Measurements from ENCODE around the gene RBP3.

RBP3 gene

DNA sequence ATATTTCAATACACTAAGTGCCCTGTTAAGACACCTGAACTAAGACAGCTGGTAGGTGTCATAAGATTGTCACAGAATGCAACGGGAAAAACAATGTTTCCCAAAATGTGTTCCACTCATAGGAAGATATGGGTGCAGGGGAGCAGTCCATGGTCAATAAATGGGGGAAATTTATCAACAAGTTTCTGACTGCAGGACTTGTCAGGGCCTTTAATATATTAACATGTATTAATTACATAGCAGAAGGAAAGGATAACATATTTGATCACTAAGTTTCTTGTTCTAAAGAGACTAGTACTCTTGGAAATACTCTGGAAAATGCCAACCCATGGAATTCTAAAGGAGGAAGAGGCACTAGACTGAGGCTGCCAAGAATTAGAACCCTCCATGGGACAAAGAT, 6.7 kb downstream of the RBP3 start:
- DNase-seq (ENCODE audit: low read depth in 1 of 2, low spot score in 1 of 2) = no peak
- no peak overlapping the region for H3K4me3 ChIP-seq (replicated peaks; ENCODE audit: insufficient read depth, low read length)
- TF ChIP-seq SPI1 (IDR thresholded peaks at IDR 0.05; ENCODE audit: borderline replicate concordance, low read depth) (no peak), POLR2AphosphoS5 (IDR thresholded peaks at IDR 0.05; ENCODE audit: low read depth) (no peak), GABPA (IDR thresholded peaks at IDR 0.05; ENCODE audit: low read depth) (no peak)
- TF ChIP-seq, protein P1, sequence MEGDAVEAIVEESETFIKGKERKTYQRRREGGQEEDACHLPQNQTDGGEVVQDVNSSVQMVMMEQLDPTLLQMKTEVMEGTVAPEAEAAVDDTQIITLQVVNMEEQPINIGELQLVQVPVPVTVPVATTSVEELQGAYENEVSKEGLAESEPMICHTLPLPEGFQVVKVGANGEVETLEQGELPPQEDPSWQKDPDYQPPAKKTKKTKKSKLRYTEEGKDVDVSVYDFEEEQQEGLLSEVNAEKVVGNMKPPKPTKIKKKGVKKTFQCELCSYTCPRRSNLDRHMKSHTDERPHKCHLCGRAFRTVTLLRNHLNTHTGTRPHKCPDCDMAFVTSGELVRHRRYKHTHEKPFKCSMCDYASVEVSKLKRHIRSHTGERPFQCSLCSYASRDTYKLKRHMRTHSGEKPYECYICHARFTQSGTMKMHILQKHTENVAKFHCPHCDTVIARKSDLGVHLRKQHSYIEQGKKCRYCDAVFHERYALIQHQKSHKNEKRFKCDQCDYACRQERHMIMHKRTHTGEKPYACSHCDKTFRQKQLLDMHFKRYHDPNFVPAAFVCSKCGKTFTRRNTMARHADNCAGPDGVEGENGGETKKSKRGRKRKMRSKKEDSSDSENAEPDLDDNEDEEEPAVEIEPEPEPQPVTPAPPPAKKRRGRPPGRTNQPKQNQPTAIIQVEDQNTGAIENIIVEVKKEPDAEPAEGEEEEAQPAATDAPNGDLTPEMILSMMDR (IDR thresholded peaks at IDR 0.05; ENCODE audit: insufficient read depth, low read length) = no peak
- TF ChIP-seq, protein P2, sequence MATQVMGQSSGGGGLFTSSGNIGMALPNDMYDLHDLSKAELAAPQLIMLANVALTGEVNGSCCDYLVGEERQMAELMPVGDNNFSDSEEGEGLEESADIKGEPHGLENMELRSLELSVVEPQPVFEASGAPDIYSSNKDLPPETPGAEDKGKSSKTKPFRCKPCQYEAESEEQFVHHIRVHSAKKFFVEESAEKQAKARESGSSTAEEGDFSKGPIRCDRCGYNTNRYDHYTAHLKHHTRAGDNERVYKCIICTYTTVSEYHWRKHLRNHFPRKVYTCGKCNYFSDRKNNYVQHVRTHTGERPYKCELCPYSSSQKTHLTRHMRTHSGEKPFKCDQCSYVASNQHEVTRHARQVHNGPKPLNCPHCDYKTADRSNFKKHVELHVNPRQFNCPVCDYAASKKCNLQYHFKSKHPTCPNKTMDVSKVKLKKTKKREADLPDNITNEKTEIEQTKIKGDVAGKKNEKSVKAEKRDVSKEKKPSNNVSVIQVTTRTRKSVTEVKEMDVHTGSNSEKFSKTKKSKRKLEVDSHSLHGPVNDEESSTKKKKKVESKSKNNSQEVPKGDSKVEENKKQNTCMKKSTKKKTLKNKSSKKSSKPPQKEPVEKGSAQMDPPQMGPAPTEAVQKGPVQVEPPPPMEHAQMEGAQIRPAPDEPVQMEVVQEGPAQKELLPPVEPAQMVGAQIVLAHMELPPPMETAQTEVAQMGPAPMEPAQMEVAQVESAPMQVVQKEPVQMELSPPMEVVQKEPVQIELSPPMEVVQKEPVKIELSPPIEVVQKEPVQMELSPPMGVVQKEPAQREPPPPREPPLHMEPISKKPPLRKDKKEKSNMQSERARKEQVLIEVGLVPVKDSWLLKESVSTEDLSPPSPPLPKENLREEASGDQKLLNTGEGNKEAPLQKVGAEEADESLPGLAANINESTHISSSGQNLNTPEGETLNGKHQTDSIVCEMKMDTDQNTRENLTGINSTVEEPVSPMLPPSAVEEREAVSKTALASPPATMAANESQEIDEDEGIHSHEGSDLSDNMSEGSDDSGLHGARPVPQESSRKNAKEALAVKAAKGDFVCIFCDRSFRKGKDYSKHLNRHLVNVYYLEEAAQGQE (IDR thresholded peaks at IDR 0.05; ENCODE audit: insufficient replicate concordance, low read depth) = no peak
- no peak overlapping the region for H3K27ac ChIP-seq (replicated peaks)
- no peaks in the 10 kb centered on the region for H3K27me3 ChIP-seq (ENCODE audit: insufficient read depth, poor library complexity, severe bottlenecking)

DNA sequence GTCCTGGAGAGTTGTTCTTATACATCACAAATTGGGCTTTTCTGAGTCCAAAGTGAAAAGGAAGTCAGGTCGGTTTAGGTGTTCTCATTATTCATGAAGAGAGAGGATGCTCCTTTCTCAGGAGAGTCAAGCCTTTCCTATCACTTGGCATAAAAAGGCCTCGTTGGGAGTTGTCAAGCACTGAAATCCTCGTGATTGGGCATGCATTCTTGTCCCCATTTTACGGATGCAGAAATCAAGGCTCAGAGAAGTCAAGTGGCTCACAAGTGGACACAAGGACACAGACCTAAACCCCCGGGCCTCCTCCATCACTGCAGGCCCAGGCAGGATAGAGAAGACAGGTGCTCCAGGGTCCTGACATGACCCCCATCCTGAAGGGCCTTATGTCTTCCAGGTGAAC, 8.5 kb downstream of the RBP3 start:
- DNase-seq (ENCODE audit: low read depth in 1 of 2, low spot score in 1 of 2) = no peak
- H3K4me3 ChIP-seq (replicated peaks; ENCODE audit: insufficient read depth, low read length) = no peak overlapping the region
- H3K27me3 ChIP-seq (ENCODE audit: insufficient read depth, poor library complexity, severe bottlenecking) = no peaks in the 10 kb centered on the region
- H3K27ac ChIP-seq (replicated peaks) = no peak overlapping the region
- TF ChIP-seq POLR2AphosphoS5 (IDR thresholded peaks at IDR 0.05; ENCODE audit: low read depth) = no peak
- TF ChIP-seq GABPA (IDR thresholded peaks at IDR 0.05; ENCODE audit: low read depth) = no peak
- TF ChIP-seq, protein P1 (IDR thresholded peaks at IDR 0.05; ENCODE audit: insufficient read depth, low read length) = no peak
- TF ChIP-seq SPI1 (IDR thresholded peaks at IDR 0.05; ENCODE audit: borderline replicate concordance, low read depth) = no peak
- TF ChIP-seq, protein P2 (IDR thresholded peaks at IDR 0.05; ENCODE audit: insufficient replicate concordance, low read depth) = no peak

DNA sequence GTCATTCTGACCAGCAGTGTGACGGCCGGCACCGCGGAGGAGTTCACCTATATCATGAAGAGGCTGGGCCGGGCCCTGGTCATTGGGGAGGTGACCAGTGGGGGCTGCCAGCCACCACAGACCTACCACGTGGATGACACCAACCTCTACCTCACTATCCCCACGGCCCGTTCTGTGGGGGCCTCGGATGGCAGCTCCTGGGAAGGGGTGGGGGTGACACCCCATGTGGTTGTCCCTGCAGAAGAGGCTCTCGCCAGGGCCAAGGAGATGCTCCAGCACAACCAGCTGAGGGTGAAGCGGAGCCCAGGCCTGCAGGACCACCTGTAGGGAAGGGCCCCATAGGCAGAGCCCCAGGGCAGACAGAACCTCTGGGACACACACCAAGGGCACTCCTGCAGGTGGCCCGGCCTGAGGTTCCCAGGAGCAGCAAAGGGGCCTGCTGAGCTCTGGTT, 9.0 kb downstream of the RBP3 start:
- Histone ChIP-seq H3K4me3 (replicated peaks; ENCODE audit: insufficient read depth, low read length) (no peak overlapping the region), H3K27me3 (ENCODE audit: insufficient read depth, poor library complexity, severe bottlenecking) (no peaks in the 10 kb centered on the region), H3K27ac (replicated peaks) (no peak overlapping the region)
- TF ChIP-seq POLR2AphosphoS5 (IDR thresholded peaks at IDR 0.05; ENCODE audit: low read depth) = no peak
- TF ChIP-seq, protein P2 (IDR thresholded peaks at IDR 0.05; ENCODE audit: insufficient replicate concordance, low read depth) = no peak
- DNase-seq (ENCODE audit: low read depth in 1 of 2, low spot score in 1 of 2) = no peak

DNA sequence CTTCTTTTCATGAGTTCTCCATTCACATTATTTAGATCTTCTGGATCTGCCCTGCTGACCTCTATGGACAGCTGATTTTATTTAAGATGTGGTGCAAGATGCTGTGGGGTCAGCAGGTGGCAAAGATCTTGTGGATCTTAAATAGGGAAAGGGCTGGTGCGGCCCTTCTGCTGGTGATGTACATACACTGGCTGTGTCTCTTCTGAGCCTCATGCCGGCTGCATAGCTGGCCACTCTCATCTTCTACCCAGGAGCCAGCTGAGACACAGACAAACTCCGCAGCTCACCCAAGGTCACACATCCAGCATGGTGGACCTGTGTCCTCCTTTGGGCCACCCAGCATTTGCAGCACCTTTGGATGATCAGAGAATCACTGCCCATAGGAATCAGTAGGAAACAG, 9.7 kb downstream of the RBP3 start:
- Histone ChIP-seq H3K27me3 (ENCODE audit: insufficient read depth, poor library complexity, severe bottlenecking) (no peaks in the 10 kb centered on the region), H3K4me3 (replicated peaks; ENCODE audit: insufficient read depth, low read length) (no peak overlapping the region), H3K27ac (replicated peaks) (no peak overlapping the region)
- DNase-seq (ENCODE audit: low read depth in 1 of 2, low spot score in 1 of 2) = no peak
- TF ChIP-seq POLR2AphosphoS5 (IDR thresholded peaks at IDR 0.05; ENCODE audit: low read depth) = no peak
- TF ChIP-seq, protein P1 (IDR thresholded peaks at IDR 0.05; ENCODE audit: insufficient read depth, low read length) = no peak
